Measurements from ENCODE around the gene ACBD3. TPM values are rescaled to one million over a fixed set of nuclear protein-coding genes. Genes with fewer than 3 reads are reported as not detected.
"Not testable (repeated sequence)": the region's sequence is repeated elsewhere in the genome, so short reads cannot be mapped to it uniquely, and the experiment has no call there.

The ACBD3 gene
- total RNA-seq, 3 donors from 2014 or later (not counting 1 experiment from before 2014, with no cell fraction given) = 26.9 to 33.3 (median 28.8) TPM

DNA sequence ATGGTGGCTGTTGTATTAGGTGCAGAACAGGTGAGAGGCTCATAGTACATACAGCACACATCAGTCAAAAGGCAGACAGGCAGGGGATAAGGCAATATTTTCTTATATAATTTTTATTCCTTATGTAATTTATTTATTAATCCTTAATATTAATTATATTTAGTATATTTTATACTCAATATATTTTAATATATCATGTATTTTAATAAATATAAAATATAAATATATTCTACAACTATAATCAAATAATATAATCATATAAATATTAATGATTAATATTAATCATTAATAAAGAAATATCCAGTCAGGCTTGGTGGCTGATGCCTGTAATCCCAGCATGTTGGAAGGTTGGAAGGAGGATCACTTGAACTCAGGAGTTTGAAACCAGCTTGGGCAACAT lies 17.7 kb upstream of the ACBD3 start:
- TF ChIP-seq, protein P1, sequence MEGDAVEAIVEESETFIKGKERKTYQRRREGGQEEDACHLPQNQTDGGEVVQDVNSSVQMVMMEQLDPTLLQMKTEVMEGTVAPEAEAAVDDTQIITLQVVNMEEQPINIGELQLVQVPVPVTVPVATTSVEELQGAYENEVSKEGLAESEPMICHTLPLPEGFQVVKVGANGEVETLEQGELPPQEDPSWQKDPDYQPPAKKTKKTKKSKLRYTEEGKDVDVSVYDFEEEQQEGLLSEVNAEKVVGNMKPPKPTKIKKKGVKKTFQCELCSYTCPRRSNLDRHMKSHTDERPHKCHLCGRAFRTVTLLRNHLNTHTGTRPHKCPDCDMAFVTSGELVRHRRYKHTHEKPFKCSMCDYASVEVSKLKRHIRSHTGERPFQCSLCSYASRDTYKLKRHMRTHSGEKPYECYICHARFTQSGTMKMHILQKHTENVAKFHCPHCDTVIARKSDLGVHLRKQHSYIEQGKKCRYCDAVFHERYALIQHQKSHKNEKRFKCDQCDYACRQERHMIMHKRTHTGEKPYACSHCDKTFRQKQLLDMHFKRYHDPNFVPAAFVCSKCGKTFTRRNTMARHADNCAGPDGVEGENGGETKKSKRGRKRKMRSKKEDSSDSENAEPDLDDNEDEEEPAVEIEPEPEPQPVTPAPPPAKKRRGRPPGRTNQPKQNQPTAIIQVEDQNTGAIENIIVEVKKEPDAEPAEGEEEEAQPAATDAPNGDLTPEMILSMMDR (IDR thresholded peaks at IDR 0.05) = no peak
- H3K4me3 Mint-ChIP-seq = no peak overlapping the region
- Histone ChIP-seq H3K9me3 (ENCODE audit: control insufficient read depth, insufficient read depth, low read length) (no peaks in the 10 kb centered on the region), H3K27ac (ENCODE audit: low read length) (no peak overlapping the region), H3K36me3 (ENCODE audit: control insufficient read depth, insufficient read depth, low read length) (no peaks in the 10 kb centered on the region), H3K4me3 (ENCODE audit: low read length) (no peak overlapping the region), H3K4me1 (ENCODE audit: control insufficient read depth, insufficient read depth, low read length) (no peaks in the 10 kb centered on the region), H3K27me3 (ENCODE audit: control insufficient read depth, insufficient read depth, low read length) (no peaks in the 10 kb centered on the region)
- ATAC-seq (no peak), DNase-seq (no peak)
- peaks cover 0 to 9% of the 10 kb centered on the region in 2 donors for H3K27me3 Mint-ChIP-seq (ENCODE audit: low read depth in 2 of 2)
- H3K9me3 Mint-ChIP-seq = no peaks in the 10 kb centered on the region
- H3K27ac Mint-ChIP-seq = no peak overlapping the region
- H3K4me1 Mint-ChIP-seq = no peaks in the 10 kb centered on the region
- intact Hi-C loops (cut with micrococcal nuclease) = no loop called here
- H3K36me3 Mint-ChIP-seq = no peaks in the 10 kb centered on the region

DNA sequence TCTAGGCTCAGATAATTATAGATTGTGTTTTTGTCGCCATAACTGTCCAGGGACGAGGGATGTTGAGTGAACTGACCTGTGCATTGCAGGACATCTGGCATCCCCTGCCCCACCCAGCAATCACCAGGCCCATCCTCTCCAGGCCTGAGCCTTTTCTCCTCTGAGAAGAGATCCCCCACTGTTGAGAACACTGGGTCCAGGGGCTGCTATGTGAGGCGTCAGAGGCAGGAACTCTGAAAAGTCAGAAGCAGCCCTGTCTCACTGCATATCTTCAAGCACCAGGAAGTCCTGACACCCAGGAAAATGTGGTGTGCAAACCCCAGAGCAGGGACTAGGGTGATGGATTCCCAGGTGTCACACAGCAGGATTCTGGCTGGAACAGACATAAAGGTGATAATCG lies 17.1 kb upstream of the ACBD3 start:
- H3K27me3 ChIP-seq (ENCODE audit: control insufficient read depth, insufficient read depth, low read length) = no peaks in the 10 kb centered on the region
- no peak overlapping the region for H3K27ac ChIP-seq (ENCODE audit: low read length)
- H3K36me3 ChIP-seq (ENCODE audit: control insufficient read depth, insufficient read depth, low read length) = no peaks in the 10 kb centered on the region
- no peaks in the 10 kb centered on the region for H3K9me3 Mint-ChIP-seq
- TF ChIP-seq, protein P1 (IDR thresholded peaks at IDR 0.05) = no peak
- no peak overlapping the region for H3K27ac Mint-ChIP-seq
- no peak overlapping the region for H3K4me3 Mint-ChIP-seq
- H3K36me3 Mint-ChIP-seq = no peaks in the 10 kb centered on the region
- H3K4me1 ChIP-seq (ENCODE audit: control insufficient read depth, insufficient read depth, low read length) = no peaks in the 10 kb centered on the region
- DNase-seq = no peak
- WGBS (ENCODE audit: insufficient coverage) = 81% methylated on average over 4 of the region's 4 CpGs
- no peaks in the 10 kb centered on the region for H3K9me3 ChIP-seq (ENCODE audit: control insufficient read depth, insufficient read depth, low read length)
- H3K4me3 ChIP-seq (ENCODE audit: low read length) = no peak overlapping the region
- intact Hi-C loops (cut with micrococcal nuclease) = no loop called here
- H3K4me1 Mint-ChIP-seq = no peaks in the 10 kb centered on the region
- peaks cover 0 to 9% of the 10 kb centered on the region in 2 donors for H3K27me3 Mint-ChIP-seq (ENCODE audit: low read depth in 2 of 2)
- ATAC-seq = no peak

GRCh38 chr1:226203240-226203639 lies 16.7 kb upstream of the ACBD3 start:
- Mint-ChIP-seq H3K4me3 (no peak overlapping the region), H3K4me1 (no peaks in the 10 kb centered on the region), H3K36me3 (no peaks in the 10 kb centered on the region), H3K9me3 (no peaks in the 10 kb centered on the region), H3K27me3 (ENCODE audit: low read depth in 2 of 2) (peaks cover 0 to 9% of the 10 kb centered on the region in 2 donors), H3K27ac (no peak overlapping the region)
- H3K36me3 ChIP-seq (ENCODE audit: control insufficient read depth, insufficient read depth, low read length) = no peaks in the 10 kb centered on the region
- H3K4me3 ChIP-seq (ENCODE audit: low read length) = no peak overlapping the region
- H3K4me1 ChIP-seq (ENCODE audit: control insufficient read depth, insufficient read depth, low read length) = no peaks in the 10 kb centered on the region
- no peak for DNase-seq
- TF ChIP-seq, protein P1 (IDR thresholded peaks at IDR 0.05) = no peak
- intact Hi-C loops (cut with micrococcal nuclease) = no loop called here
- H3K27me3 ChIP-seq (ENCODE audit: control insufficient read depth, insufficient read depth, low read length) = no peaks in the 10 kb centered on the region
- WGBS (ENCODE audit: insufficient coverage) = 100% methylated on average over 1 of the region's 1 CpG
- no peak overlapping the region for H3K27ac ChIP-seq (ENCODE audit: low read length)
- ATAC-seq = no peak
- H3K9me3 ChIP-seq (ENCODE audit: control insufficient read depth, insufficient read depth, low read length) = no peaks in the 10 kb centered on the region

- intact Hi-C loops (cut with micrococcal nuclease); H3K4me1 ChIP-seq (ENCODE audit: control insufficient read depth, insufficient read depth, low read length); H3K36me3 ChIP-seq (ENCODE audit: control insufficient read depth, insufficient read depth, low read length); ATAC-seq; H3K4me3 ChIP-seq (ENCODE audit: low read length); H3K9me3 ChIP-seq (ENCODE audit: control insufficient read depth, insufficient read depth, low read length); H3K36me3 Mint-ChIP-seq; H3K27ac ChIP-seq (ENCODE audit: low read length); H3K9me3 Mint-ChIP-seq; H3K4me3 Mint-ChIP-seq; H3K4me1 Mint-ChIP-seq; H3K27ac Mint-ChIP-seq; H3K27me3 ChIP-seq (ENCODE audit: control insufficient read depth, insufficient read depth, low read length); H3K27me3 Mint-ChIP-seq (ENCODE audit: low read depth in 2 of 2); DNase-seq: not testable (repeated sequence)
- WGBS (ENCODE audit: insufficient coverage) = 75% methylated on average over 6 of the region's 6 CpGs
Observed at GRCh38 chr1:226202666-226203065, 16.1 kb upstream of the ACBD3 start.

All from natural killer cell (primary cell).